Mesenchymal stem cell (in vitro differentiated cells and primary cell): ENCODE data around the gene SLC2A4RG.

Experiments
- DNase-seq: peaks from one replicate; pipeline ENCODE4 v3.0.0-alpha.2; 2013
- H2AFZ ChIP-seq: one replicate; pipeline ENCODE4 v1.6.1; 2013; ENCODE audit warnings: low read depth, mild to moderate bottlenecking, control low read depth, inconsistent platforms, low read length, moderate library complexity
- H2AK5ac ChIP-seq: 2 replicates; pipeline ENCODE4 v1.6.1; 2013; ENCODE audit warnings: low read length, moderate library complexity, mild to moderate bottlenecking, inconsistent platforms; ENCODE audit not compliant: severe bottlenecking
- H2BK120ac ChIP-seq: one replicate; pipeline ENCODE4 v1.6.1; 2013; ENCODE audit warnings: low read depth, mild to moderate bottlenecking, inconsistent platforms, low read length, moderate library complexity
- H2BK12ac ChIP-seq, 2 experiments: one replicate each; pipeline ENCODE4 v1.6.1; 2013; ENCODE audit warnings: inconsistent platforms in 2 of 2, low read length in 2 of 2, mild to moderate bottlenecking in 2 of 2, moderate library complexity in 2 of 2, control low read depth in 1 of 2
- H2BK15ac ChIP-seq: one replicate; pipeline ENCODE4 v1.6.1; 2013; ENCODE audit warnings: mild to moderate bottlenecking, low read depth, inconsistent platforms; ENCODE audit not compliant: poor library complexity, severe bottlenecking
- H2BK5ac ChIP-seq: 2 replicates; pipeline ENCODE4 v1.6.1; 2013; ENCODE audit warnings: low read depth, mild to moderate bottlenecking, low read length, control low read depth, inconsistent platforms; ENCODE audit not compliant: poor library complexity, severe bottlenecking
- H3K14ac ChIP-seq, 2 experiments: one replicate each; pipeline ENCODE4 v1.6.1; 2013; ENCODE audit warnings: inconsistent platforms in 2 of 2, low read length in 2 of 2, control low read depth in 1 of 2, mild to moderate bottlenecking in 1 of 2, moderate library complexity in 1 of 2
- H3K18ac ChIP-seq, 2 experiments: one replicate each; pipeline ENCODE4 v1.6.1; 2013; ENCODE audit warnings: inconsistent platforms in 2 of 2, low read length in 2 of 2, control low read depth in 1 of 2, low read depth in 1 of 2, mild to moderate bottlenecking in 1 of 2
- H3K23ac ChIP-seq, 2 experiments: one replicate each; pipeline ENCODE4 v1.6.1; 2013; ENCODE audit warnings: inconsistent platforms in 2 of 2, low read length in 2 of 2, mild to moderate bottlenecking in 2 of 2, moderate library complexity in 2 of 2, control low read depth in 1 of 2
- H3K27ac ChIP-seq: 2 replicates; pipeline ENCODE4 v1.5.1; 2013; ENCODE audit warnings: mild to moderate bottlenecking, moderate library complexity, low read length, control low read depth, inconsistent platforms; ENCODE audit not compliant: poor library complexity, severe bottlenecking
- H3K27me3 ChIP-seq, 2 experiments: 2 replicates each; pipeline versions ENCODE4 v1.6.1 to v1.7.0; 2013; ENCODE audit warnings: low read length in 2 of 2, mild to moderate bottlenecking in 2 of 2, moderate library complexity in 2 of 2, control low read depth in 1 of 2, inconsistent platforms in 1 of 2; ENCODE audit not compliant: control insufficient read depth in 1 of 2, insufficient read depth in 1 of 2
- H3K36me3 ChIP-seq, 2 experiments: 2 replicates each; pipeline versions ENCODE4 v1.6.1 to v1.7.0; 2013; ENCODE audit warnings: low read length in 2 of 2, control low read depth in 1 of 2, inconsistent platforms in 1 of 2, low read depth in 1 of 2, mild to moderate bottlenecking in 1 of 2; ENCODE audit not compliant: insufficient read depth in 2 of 2, control insufficient read depth in 1 of 2
- H3K4ac ChIP-seq, 2 experiments: one replicate each; pipeline ENCODE4 v1.6.1; 2013; ENCODE audit warnings: inconsistent platforms in 2 of 2, low read length in 2 of 2, mild to moderate bottlenecking in 2 of 2, moderate library complexity in 2 of 2, control low read depth in 1 of 2, low read depth in 1 of 2
- H3K4me1 ChIP-seq: 2 replicates; pipeline ENCODE4 v1.6.1; 2013; ENCODE audit warnings: low read depth, low read length, control low read depth; ENCODE audit not compliant: control insufficient read depth, insufficient read depth
- H3K4me2 ChIP-seq: 2 replicates; pipeline ENCODE4 v1.6.1; 2013; ENCODE audit warnings: low read length, mild to moderate bottlenecking, inconsistent platforms; ENCODE audit not compliant: poor library complexity, severe bottlenecking
- H3K4me3 ChIP-seq, 2 experiments: 2 replicates each; pipeline versions ENCODE4 v1.5.1 to v1.7.0; 2013; ENCODE audit warnings: low read length in 2 of 2, mild to moderate bottlenecking in 2 of 2, control low read depth in 1 of 2, low read depth in 1 of 2; ENCODE audit not compliant: insufficient read depth in 1 of 2
- H3K79me1 ChIP-seq: replicated peaks from 2 replicates; pipeline ENCODE4 v1.6.1; 2013; ENCODE audit warnings: mild to moderate bottlenecking, control low read depth, low read length, inconsistent platforms; ENCODE audit not compliant: poor library complexity, severe bottlenecking
- H3K9ac ChIP-seq: 2 replicates; pipeline ENCODE4 v1.7.0; 2013; ENCODE audit warnings: mild to moderate bottlenecking, low read length, moderate library complexity
- H3K9me3 ChIP-seq: 2 replicates; pipeline ENCODE4 v1.7.0; 2013; ENCODE audit warnings: mild to moderate bottlenecking, low read length; ENCODE audit not compliant: control insufficient read depth
- H4K8ac ChIP-seq: one replicate; pipeline ENCODE4 v1.6.1; 2013; ENCODE audit warnings: inconsistent platforms, mild to moderate bottlenecking, low read length, moderate library complexity
- H4K91ac ChIP-seq: one replicate; pipeline ENCODE4 v1.6.1; 2013; ENCODE audit warnings: mild to moderate bottlenecking, low read length, inconsistent platforms
- WGBS: methylation state at CpG from one replicate; pipeline ENCODE4 v1.1.7; 2013; ENCODE audit warnings: mixed read lengths; 5-methylcytosine and 5-hydroxymethylcytosine counted together

SLC2A4RG gene

DNA sequence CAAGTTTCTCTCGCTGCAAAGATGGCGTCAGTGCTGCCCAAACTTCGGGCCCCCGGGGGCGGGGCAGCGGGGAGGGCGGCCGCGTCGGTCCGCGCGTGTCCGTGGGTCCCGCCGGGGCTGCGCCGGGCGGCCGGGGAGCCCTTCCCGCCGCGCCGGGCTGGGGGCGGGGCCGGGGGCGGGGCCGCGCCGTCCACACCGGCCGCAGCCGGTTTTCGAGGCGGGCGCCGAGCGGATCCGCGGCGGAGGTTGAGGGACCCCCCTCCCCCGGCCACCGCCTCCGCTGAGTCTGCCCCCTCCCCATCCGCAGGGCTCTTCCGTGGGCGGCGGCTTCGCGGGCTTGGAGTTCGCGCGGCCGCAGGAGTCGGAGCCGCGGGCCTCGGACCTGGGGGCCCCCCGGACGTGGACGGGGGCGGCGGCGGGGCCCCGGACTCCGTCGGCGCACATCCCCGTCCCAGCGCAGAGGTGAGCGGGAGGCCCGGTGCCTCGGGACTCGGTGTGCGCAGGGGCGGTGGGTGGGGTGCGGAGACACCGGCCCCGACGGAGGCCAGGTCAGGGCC is 572 bp downstream of the SLC2A4RG start:
- H3K9ac ChIP-seq, result peak overlapping the region; percentile 88
- H3K4me3 ChIP-seq, result peak overlapping the region; percentile 78 to 86
- H3K4ac ChIP-seq, result peak overlapping the region; percentile 60 to 80

DNA sequence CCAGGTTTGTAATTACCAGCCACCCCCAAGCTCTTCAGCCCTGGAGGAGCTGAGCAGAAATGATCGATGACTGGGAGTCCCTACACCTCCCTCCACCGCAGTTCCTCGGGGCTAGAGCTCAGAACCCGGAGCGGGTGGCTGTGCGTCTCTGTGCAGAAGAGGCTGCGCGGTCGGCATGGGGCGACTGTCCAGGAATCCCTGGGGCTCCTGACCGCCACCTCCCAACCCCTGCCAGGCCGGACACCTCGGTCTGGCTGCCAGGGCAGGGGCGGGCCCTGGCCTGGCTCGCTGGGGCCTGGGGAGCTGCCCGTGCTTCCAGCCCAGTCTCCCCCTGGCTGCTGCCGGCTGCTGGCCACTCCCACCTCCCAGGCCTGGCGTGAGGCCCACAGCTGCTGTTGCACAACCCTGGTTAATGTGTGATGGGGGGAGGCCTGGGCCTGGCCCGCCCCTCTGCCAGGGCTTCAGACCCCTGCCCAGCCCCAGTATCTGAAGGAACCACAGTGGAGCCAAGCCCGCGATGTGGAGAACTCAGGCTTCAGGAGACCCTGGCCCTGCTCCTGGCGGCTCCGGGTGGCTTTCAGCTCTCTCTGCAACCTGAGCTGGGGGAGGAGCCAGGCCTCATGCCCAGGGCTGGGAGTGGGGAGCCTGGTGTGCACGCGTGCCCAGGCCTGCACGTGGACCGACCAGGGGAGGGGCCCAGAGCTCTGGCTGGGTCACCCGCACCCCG is 1.2 kb downstream of the SLC2A4RG start:
- peak overlapping the region; percentile 78 to 86 for H3K4me3 ChIP-seq
- peak overlapping the region; percentile 60 to 66 for H3K4ac ChIP-seq
- peak; percentile 93 for DNase-seq

More for the DNA sequence above, 572 bp downstream of the SLC2A4RG start:
- peak overlapping the region; percentile 75 for H3K4me2 ChIP-seq
- peak overlapping the region; percentile 90 for H2BK120ac ChIP-seq
- 1% methylated on average over 38 of the region's 80 CpGs for WGBS
- no peaks in the 10 kb centered on the region for H3K9me3 ChIP-seq
- H2BK5ac ChIP-seq, result peak overlapping the region; percentile 84
- H4K91ac ChIP-seq, result peak overlapping the region; percentile 90
- H2AK5ac ChIP-seq, result peak overlapping the region; percentile 80
- H2AFZ ChIP-seq, result no peak overlapping the region
- H3K18ac ChIP-seq, result peak overlapping the region; percentile 89 to 93
- H3K27ac ChIP-seq, result peak overlapping the region; percentile 95
- peak overlapping the region; percentile 21 to 93 for H3K23ac ChIP-seq
- H3K14ac ChIP-seq, result peak overlapping the region in 1 of 2 experiments; percentile 94
- DNase-seq, result peak; percentile 38
- peaks cover 9% of the 10 kb centered on the region for H3K79me1 ChIP-seq
- H3K4me1 ChIP-seq, result peaks cover 40% of the 10 kb centered on the region
- H4K8ac ChIP-seq, result peak overlapping the region; percentile 67
- H3K36me3 ChIP-seq, result peaks cover 39 to 65% of the 10 kb centered on the region in 2 experiments
- H2BK15ac ChIP-seq, result peak overlapping the region; percentile 52
- H3K27me3 ChIP-seq, result no peaks in the 10 kb centered on the region
- H2BK12ac ChIP-seq, result peak overlapping the region; percentile 14 to 25

DNA sequence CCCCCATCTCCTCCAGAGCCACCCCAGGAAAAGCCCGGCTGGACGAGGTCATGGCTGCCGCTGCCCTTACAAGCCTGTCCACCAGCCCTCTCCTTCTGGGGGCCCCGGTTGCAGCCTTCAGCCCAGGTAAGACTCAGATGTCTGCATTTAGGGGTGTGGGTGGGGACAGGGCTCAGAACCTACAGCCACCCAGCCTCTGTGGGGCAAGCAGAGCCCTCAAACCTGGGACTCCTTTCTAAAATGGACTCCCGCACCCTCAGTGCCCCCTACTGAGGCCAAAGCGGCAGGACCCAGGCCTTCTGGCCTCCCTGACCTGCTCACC is 1.7 kb downstream of the SLC2A4RG start:
- no peak for DNase-seq
- Histone ChIP-seq H2AFZ (no peak overlapping the region), H3K36me3 (peaks cover 28 to 64% of the 10 kb centered on the region in 2 experiments), H2AK5ac (peak overlapping the region; percentile 5), H3K4me2 (peak overlapping the region; percentile 75), H2BK15ac (no peak overlapping the region), H3K4me3 (peak overlapping the region; percentile 78 to 86), H3K4me1 (peaks cover 40% of the 10 kb centered on the region), H3K27ac (peak overlapping the region; percentile 83), H3K9ac (peak overlapping the region; percentile 88), H3K23ac (no peak overlapping the region), H4K91ac (peak overlapping the region; percentile 4), H3K9me3 (no peaks in the 10 kb centered on the region), H2BK5ac (no peak overlapping the region), H3K27me3 (no peaks in the 10 kb centered on the region), H3K14ac (peak overlapping the region in 1 of 2 experiments; percentile 67), H2BK120ac (no peak overlapping the region), H3K4ac (peak overlapping the region in 1 of 2 experiments; percentile 32), H2BK12ac (peak overlapping the region in 1 of 2 experiments; percentile 84), H4K8ac (no peak overlapping the region), H3K18ac (peak overlapping the region in 1 of 2 experiments; percentile 84), H3K79me1 (peaks cover 12% of the 10 kb centered on the region)
- 34% methylated on average over 3 of the region's 6 CpGs for WGBS

More for the DNA sequence above, 1.2 kb downstream of the SLC2A4RG start:
- under 1% methylated on average over 22 of the region's 29 CpGs for WGBS
- Histone ChIP-seq H3K14ac (peak overlapping the region in 1 of 2 experiments; percentile 94), H3K4me1 (peaks cover 40% of the 10 kb centered on the region), H3K23ac (peak overlapping the region in 1 of 2 experiments; percentile 93), H2AFZ (peak overlapping the region; percentile 42), H3K27me3 (no peaks in the 10 kb centered on the region), H3K9ac (peak overlapping the region; percentile 88), H3K36me3 (peaks cover 34 to 64% of the 10 kb centered on the region in 2 experiments), H2BK15ac (peak overlapping the region; percentile 52), H3K9me3 (no peaks in the 10 kb centered on the region), H4K8ac (peak overlapping the region; percentile 66), H2AK5ac (peak overlapping the region; percentile 80), H3K27ac (peak overlapping the region; percentile 95), H2BK120ac (peak overlapping the region; percentile 90), H3K18ac (peak overlapping the region; percentile 89 to 93), H2BK5ac (peak overlapping the region; percentile 84), H3K79me1 (peaks cover 9% of the 10 kb centered on the region), H2BK12ac (peak overlapping the region; percentile 14 to 45), H4K91ac (peak overlapping the region; percentile 90), H3K4me2 (peak overlapping the region; percentile 75)
